Endometrial microvascular endothelial cells (primary cell): ENCODE data around the gene AP2A2. TPM values are rescaled to one million over a fixed set of nuclear protein-coding genes. Genes with fewer than 3 reads are reported as not detected.

ENCODE experiments used
- in situ Hi-C: cut with HindIII; loops from 2 replicates; pipeline ENCODE4 v1.10.0; 2017; ENCODE audit warnings: low sequenced_read_pairs, low pct_unique_long_range_greater_than_20kb; ENCODE audit errors: inconsistent ontology term
- total RNA-seq: library from RNA; depleted of rRNA; stranded (reverse); fragments of >200 nt; gene quantifications from one replicate; pipeline ENCODE4 v1.2.3, GENCODE V29; 2015; ENCODE audit errors: inconsistent ontology term

AP2A2 gene
- total RNA-seq, 1 donor from 2014 or later = 66.6 TPM

GRCh38 chr11:1054143-1055108 is 128.8 kb downstream of the AP2A2 start:
- in situ Hi-C loops = loop anchor here (25.0 kb wide), 1 partner anchor 142 kb away; the partner anchor contains the start of gene CHID1

- in situ Hi-C loops = loop anchor here (25.0 kb wide), 1 partner anchor 143 kb away; the partner anchor contains the start of gene CHID1
Measured at GRCh38 chr11:1055109-1055703, 129.5 kb downstream of the AP2A2 start.

GRCh38 chr11:1055990-1056771 is 130.5 kb downstream of the AP2A2 start:
- in situ Hi-C loops = loop anchor here (25.0 kb wide), 1 partner anchor 144 kb away; the partner anchor contains the start of gene CHID1

GRCh38 chr11:1057806-1058205 is 132.1 kb downstream of the AP2A2 start:
- in situ Hi-C loops = loop anchor here (25.0 kb wide), 1 partner anchor 146 kb away; the partner anchor contains the start of gene CHID1

GRCh38 chr11:1059759-1060158 is 134.1 kb downstream of the AP2A2 start:
- in situ Hi-C loops = loop anchor here (25.0 kb wide), 1 partner anchor 147 kb away; the partner anchor contains the start of gene CHID1

- in situ Hi-C loops = loop anchor here (25.0 kb wide), 1 partner anchor 148 kb away; the partner anchor contains the start of gene CHID1
Measured at GRCh38 chr11:1060410-1060809, 134.7 kb downstream of the AP2A2 start.

- in situ Hi-C loops = loop anchor here (25.0 kb wide), 1 partner anchor 149 kb away; the partner anchor contains the start of gene CHID1
Measured at GRCh38 chr11:1060852-1061616, 135.4 kb downstream of the AP2A2 start.

Other genes with a start within 250 kb of the AP2A2 start
- gene DEAF1, start 230.6 kb upstream of the AP2A2 start, total RNA-seq = 28.2 TPM
- gene TMEM80, start 230.1 kb upstream of the AP2A2 start, total RNA-seq = 29.5 TPM
- 0.56 TPM for gene EPS8L2, start 219.6 kb upstream of the AP2A2 start, total RNA-seq
- gene TALDO1, start 178.4 kb upstream of the AP2A2 start, total RNA-seq = 293 TPM
- 36.2 TPM for gene GATD1, start 148.4 kb upstream of the AP2A2 start, total RNA-seq
- 0.46 TPM for gene CEND1, start 135.8 kb upstream of the AP2A2 start, total RNA-seq
- gene SLC25A22, start 127.6 kb upstream of the AP2A2 start, total RNA-seq = 44.4 TPM
- gene PIDD1, start 120.6 kb upstream of the AP2A2 start, total RNA-seq = 19.9 TPM
- 402 TPM for gene RPLP2, start 115.9 kb upstream of the AP2A2 start, total RNA-seq
- 11.1 TPM for gene PNPLA2, start 107.0 kb upstream of the AP2A2 start, total RNA-seq
- gene CRACR2B, start 98.0 kb upstream of the AP2A2 start, total RNA-seq = 6.6 TPM
- gene CD151, start 92.9 kb upstream of the AP2A2 start, total RNA-seq = 706 TPM
- 315 TPM for gene POLR2L, start 83.3 kb upstream of the AP2A2 start, total RNA-seq
- gene TSPAN4, start 83.0 kb upstream of the AP2A2 start, total RNA-seq = 220 TPM
- gene CHID1, start 15.1 kb upstream of the AP2A2 start, total RNA-seq = 156 TPM
- gene MUC6, start 110.8 kb downstream of the AP2A2 start, total RNA-seq = not detected
- not detected for gene MUC2, start 149.0 kb downstream of the AP2A2 start, total RNA-seq
- gene MUC5AC, start 232.1 kb downstream of the AP2A2 start, total RNA-seq = not detected